ENCODE data around the gene HSPA8.

- TF ChIP-seq, protein P1, sequence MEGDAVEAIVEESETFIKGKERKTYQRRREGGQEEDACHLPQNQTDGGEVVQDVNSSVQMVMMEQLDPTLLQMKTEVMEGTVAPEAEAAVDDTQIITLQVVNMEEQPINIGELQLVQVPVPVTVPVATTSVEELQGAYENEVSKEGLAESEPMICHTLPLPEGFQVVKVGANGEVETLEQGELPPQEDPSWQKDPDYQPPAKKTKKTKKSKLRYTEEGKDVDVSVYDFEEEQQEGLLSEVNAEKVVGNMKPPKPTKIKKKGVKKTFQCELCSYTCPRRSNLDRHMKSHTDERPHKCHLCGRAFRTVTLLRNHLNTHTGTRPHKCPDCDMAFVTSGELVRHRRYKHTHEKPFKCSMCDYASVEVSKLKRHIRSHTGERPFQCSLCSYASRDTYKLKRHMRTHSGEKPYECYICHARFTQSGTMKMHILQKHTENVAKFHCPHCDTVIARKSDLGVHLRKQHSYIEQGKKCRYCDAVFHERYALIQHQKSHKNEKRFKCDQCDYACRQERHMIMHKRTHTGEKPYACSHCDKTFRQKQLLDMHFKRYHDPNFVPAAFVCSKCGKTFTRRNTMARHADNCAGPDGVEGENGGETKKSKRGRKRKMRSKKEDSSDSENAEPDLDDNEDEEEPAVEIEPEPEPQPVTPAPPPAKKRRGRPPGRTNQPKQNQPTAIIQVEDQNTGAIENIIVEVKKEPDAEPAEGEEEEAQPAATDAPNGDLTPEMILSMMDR (IDR thresholded peaks at IDR 0.05): no peak
- TF ChIP-seq EZH2 (IDR thresholded peaks at IDR 0.05; ENCODE audit: borderline replicate concordance, insufficient read depth, low read depth, low read length, poor library complexity, severe bottlenecking): no peak
These were observed 27.3 kb downstream of the HSPA8 start for GRCh38 chr11:123034597-123034996.
